ELF-1 (cell line): Measurements from ENCODE around the gene KAZN.
"Not testable (repeated sequence)": the region's sequence is repeated elsewhere in the genome, so short reads cannot be mapped to it uniquely, and the experiment has no call there.

Source experiments
- DNase-seq: peaks from one replicate; pipeline ENCODE4 v3.0.0-alpha.2; 2016; ENCODE audit warnings: low read depth, low spot score

The KAZN gene

DNA sequence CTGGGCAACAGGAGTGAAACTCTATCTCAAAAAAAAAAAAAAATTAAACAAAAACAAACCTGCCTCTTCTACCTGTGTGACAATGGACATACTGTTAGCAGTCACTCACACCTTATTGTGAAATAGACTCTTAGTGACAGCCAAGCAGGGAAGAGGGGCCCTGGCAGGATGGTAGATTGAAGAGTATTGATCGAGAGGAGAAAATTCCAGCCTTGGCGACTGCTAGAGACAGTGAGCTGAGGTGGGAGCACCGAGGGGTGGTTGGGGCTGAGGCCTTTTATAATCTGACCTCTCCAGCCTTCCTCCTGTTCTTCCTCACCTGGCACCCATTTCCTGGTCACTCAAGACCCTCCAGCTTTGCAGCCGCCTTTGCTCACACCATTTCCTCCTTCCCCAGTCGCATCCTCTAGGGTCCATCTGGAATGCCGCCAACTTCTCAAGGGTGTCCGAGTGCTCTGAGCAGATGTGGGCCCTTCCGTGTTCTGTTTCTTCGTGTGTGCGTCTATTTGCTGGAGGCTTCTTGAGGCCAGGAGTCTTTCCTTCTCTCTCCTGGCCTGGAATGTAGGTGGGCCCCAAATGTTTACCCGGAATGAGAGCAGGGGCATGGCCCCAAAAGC, 358.2 kb downstream of the KAZN start:
- no peak for DNase-seq

DNA sequence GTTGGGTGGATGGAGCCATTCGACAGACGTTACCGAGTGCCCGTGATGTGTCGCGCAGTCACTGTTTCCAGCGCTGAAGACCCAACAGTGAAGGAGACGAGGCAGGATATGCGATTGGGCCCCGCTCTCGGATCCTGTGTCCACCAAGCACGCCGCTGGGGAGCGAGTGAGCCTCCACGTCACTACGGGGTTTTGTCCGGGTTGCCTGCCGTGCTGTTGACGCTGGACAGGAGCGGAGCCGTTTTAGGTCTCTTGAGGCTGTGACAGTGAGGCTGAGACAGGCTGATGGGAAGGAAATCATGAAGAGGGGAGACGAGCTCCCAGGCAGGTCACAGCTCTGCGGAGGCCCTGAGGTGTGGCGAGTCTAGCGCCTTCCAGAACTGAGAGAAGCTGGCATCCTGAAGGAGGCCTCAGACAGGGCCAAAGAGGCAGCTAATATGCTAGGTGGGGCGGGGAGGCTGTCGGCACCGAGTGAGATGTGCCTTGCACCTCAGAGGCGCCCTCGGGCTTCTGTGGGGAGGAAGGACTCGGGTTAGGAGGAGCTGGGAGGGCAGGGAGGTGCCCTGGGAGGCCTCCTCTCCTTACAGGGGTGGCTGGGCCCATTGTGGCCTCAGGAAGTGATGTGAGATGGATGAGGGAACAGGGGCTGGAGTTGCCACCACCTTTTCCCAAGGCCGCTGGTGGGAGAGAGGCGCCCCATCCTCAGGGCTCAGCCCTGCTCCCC, 359.1 kb downstream of the KAZN start:
- no peak for DNase-seq

DNA sequence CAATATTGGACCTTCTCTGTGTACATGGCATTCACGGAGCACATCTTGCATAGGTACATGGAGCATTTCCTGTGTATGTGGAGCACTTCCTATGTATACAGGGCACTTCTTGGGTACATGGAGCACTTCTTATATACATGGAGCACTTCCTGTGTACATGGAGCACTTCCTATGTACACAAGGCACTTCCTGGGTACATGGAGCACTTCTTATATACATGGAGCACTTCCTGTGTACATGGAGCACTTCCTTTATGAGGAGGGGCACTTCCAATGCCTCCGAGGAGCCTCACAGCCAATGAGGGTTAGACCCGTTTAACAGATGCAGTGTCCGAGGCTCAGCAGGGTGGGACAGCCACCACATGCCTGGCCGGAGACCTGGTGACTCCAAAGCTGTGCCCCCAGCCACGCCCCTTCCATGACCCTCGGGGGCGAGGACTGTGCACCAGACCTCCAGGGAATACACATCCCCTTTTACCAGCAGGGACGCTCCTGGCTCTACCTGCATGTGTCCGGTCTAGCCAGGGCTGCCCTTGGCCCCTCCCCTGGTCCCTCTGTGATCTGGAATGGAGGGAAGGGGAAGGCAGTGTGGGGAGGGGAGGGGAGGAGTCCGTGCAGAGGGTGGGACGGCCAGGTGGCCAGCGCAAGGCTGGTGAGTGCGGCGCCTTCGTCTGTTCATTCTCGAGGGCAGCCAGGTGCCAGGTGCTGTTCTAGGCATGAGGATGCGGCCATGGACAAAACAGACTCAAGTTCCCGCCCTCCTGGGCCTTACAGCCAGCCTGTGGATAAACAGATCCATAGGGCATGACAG, 360.0 kb downstream of the KAZN start:
- no peak for DNase-seq

DNA sequence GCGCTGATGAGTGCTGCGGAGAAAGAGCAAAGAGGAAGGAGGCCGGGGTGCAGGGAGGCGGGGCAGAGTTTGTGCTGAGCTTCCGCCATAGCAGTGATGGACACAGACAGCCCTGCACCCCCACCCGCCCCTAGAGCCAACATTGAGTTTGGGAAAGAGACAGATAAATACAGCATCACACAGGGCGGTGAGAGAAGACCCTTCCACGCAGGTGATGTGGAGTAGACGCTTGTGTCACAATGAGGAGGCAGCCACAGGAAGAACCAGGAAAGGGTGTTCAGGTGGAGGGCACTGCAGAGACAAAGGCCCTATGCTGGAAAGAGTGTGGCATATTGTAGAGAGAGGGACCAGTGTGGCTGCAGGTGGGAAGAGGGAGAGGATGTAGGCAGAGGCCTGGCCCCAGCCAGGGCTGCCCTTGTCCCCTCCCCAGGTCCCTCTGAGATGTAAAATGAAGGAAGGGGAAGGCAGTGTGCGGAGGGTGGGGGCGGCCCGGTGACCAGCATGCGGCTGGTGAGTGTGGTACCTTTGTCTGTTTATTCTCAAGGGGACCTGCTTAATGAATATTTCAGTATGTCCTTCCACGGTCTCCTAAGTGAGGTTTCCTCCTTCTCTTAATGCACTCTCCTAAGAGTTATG, 360.7 kb downstream of the KAZN start:
- DNase-seq = no peak

DNA sequence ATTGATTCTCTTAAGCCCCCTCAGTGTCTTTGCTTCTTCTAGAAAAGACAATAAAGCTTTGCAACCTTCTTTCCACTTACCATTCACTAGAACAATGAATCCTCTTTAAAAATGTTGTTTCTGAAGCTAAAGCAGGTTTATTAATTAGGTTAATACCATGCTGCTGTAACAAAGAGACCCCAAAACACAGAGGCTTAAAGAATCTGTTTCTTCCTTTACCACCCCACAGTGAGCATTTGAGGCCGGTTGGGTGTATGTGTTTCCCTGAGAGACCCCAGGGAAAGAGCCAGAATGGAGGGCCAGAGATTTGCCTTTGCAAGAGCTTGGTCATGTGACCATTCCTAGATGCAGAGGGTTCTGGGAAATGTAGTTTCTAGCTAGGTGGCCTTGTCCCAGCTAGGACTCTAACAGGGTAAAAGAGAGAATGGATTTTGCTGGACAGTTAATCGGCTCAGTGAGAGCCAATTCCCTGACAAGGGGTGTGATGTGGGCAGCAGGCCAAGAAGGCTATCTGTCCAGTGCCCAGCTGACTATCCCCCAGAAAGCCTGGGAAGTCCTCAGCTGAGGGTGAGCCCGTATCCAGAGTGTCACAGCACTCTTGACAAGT, 363.3 kb downstream of the KAZN start:
- no peak for DNase-seq

DNA sequence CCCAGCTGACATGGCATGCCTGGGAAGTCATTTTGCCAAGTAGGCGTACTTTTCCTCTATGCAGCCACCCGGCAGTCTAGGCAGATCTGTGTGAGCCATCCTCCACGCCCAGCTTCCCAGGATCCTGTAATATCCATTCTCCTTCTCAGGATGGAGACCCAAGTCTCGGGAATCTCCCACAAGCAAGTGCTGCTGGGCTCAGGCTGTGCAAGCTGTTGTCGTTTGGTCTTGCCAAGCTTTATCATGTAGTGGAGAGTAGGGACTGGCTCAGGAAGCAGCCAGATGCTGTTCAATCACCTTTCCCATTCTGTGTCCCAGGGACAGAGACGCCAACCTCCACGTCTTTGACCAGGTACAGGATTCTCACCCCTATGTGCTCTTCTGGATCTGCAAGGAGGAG, 363.9 kb downstream of the KAZN start:
- no peak for DNase-seq

DNA sequence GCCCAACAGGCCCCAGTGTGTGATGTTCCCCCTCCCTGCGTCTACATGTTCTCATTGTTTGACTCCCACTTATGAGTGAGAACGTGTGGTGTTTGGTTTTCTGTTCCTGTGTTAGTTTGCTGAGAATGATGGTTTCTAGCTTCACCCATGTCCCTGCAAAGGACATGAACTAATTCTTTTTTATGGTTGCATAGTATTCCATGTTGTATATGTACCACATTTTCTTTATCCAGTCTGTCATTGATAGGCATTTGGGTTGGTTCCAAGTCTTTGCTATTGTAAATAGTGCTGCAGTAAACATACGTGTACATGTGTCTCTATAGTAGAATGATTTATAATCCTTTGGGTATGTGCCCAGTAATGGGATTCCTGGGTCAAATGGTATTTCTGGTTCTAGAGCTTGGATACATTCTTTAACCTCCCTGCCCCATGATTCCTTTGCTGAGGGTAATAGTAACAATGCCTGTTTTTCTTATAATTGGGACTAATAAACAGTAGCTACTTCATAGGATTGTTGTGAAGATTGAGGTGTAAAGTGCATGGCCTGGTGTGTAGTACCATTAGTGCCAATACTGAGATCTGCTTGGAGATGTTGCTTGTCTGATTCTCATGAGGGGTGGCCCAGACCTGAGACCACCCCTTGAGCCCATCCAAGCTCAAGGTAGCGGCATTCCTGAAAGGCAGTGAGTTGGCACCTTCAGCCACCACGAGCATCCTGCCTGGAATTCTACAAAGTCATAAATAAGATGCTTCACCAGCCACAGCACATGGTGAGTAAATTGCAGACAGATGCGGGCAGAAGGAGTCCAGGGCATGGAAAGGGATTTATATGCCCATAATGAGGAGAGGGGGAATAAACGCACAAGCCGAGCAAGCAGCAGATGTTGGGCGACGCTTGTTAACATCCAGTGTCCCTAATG, 365.6 kb downstream of the KAZN start:
- DNase-seq = not testable (repeated sequence)

DNA sequence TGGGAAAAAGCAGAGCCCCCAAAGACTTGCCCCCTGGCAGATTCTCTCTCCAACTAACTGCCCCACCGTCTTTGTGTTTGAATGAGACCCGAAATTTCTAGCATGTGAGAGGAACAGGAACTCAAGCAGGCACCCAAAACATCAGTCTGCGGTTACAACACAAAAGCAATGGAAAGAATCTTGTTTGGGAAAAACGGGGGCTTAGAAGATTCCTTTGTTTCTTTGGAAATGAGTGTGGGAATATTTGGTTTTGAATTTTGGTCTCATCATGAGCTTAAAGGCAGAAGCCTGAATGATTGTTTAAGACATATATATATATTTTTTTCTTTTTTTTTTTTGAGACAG, 366.2 kb downstream of the KAZN start:
- DNase-seq = no peak

DNA sequence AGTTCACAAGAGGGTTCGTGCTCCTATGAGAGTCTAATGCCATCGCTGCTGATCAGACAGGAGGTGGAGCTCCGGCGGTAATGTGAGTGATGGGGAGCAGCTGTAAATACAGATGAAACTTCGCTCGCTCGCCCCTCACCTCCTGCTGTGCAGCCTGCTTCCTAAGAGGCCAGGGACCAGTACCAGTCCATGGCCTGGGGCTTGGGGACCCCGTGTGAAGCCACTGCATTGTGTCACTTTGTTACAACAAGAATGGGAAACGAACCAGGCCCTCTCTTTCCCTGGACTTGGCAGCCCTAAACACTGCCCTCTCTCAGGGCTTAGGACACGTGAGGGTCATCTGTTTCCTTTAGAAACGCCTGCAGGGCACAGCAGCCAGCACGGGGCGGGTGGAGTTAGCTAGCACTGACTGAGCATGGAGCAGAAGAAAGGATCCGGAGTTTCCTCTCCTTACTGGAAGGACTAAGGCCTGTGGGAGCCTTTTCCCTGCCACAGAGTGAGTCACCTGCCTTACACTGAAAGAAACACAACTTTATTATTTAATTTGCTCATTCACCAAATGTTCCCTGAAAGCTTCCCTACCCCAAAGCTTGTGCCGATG, 369.9 kb downstream of the KAZN start:
- DNase-seq = peak; percentile 91

DNA sequence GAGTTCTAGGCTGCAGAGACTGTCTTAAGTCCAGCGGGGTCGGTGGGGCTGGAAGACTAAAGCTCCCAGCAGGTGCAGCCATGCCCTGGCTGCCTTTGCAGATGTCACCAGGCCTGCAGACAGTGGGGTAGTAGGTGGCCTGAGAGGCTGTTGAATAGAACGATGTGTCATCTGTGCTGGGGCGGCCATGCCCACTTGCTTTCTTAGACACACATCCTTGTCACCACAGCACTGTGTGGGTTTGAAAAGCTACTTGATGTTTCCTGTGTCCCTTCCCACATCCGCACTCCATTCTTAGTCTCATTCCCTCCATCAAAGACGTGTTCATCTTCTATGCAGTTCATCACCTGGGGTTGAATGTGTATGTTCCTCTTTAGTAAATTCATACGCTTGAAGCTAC, 370.5 kb downstream of the KAZN start:
- DNase-seq = no peak

DNA sequence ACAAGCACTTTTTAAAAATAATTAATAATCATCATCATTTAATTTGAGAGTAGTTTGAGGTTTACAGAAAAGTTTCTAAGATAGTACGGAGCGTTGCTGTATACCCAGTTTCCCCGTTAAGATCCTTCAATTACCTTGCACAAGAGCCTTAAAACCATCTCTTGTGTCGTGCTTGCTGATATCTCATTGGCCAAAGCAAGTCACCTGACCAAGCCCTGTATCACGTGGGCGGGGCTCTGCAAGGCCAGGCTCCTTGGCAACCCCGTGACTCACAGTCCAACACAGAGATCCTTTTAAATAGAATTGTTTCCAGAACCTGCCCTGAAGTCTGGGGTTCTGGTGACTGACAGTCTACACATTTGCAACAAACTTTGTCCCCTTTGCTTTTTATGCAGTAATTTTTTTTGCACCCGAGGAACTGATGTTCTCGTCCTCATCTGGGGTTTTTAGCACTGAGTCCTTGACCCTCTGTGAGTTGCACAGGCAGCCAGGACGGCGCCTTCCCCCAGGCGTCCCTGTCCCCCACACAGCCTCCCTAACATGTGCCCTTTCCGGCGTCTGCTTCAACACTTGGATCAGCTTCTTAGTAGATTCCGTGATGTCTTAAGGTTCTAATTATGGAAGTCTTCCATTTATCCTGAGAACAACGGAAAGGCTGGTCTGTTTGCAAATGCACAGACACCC, 371.8 kb downstream of the KAZN start:
- DNase-seq = peak; percentile 80

DNA sequence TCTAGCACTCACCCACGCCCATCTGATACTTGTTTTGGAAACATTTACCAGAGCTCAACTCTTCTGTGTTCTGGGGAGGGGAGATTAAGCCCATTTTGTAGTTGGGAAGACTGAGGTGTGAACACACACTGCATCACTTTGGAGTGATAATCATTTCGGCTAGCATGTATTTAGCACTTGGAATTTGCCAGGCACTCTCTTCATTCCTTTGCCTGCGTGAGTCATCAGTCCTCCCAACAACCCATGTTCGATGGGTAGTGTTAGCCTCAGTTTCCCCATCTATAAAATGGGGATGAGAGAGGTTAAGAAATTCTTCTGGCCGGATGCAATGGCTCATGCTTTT, 372.3 kb downstream of the KAZN start:
- DNase-seq = no peak

DNA sequence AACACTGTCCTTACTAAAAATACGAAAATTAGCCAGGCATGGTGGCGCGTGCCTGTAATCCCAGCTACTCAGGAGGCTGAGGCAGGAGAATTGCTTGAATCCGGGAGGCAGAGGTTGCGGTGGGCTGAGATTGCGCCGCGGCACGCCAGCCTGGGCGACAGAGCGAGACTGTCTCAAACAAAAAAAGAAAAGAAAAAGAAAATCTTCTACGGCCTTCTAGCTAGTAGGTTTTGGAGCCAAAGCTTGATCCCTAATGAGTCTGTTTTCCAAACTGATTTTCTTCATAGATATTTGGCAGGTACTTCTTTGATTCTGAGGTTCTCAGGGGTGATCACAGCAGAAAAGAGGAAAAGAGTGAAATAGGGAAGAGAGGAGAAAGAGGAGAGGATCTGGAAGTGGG, 372.7 kb downstream of the KAZN start:
- DNase-seq = no peak

DNA sequence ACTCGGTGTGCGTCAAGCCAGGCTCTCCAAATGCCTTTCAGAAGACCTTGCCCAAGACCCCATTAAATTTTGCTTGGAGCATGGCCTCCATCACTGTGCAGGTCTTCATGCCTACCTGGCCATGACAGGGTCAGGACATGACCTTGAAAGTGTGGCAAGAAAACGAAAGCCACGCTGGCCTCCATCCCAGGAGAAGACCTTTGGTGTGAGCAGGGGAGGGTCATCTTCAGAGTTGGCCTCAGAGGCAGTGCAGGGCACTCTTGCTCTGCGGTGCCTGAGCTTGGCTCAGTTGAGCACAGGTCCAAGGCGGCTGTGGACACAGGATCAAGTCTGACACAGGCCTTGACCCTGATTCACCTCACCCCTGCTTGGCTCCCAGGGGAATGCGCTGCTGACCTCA, 373.6 kb downstream of the KAZN start:
- DNase-seq = no peak

DNA sequence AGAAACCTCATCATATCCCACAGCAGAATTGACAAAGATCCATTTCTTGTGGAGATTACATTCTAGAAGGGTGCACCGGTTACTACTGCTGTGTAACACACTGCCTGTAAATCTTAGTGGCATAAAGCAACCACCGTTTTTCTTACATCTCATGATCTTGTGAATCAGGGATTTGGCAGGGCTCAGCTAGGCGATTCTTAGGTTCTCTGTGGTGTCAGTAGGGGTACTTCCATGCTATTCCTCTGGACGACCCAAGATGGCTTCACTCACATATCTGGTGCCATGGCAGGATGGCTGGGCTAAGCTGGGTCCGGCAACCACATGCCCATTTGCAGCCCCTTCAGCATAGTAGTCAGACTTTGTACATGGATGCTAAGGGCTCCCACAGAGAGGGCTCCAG, 375.3 kb downstream of the KAZN start:
- DNase-seq = no peak

DNA sequence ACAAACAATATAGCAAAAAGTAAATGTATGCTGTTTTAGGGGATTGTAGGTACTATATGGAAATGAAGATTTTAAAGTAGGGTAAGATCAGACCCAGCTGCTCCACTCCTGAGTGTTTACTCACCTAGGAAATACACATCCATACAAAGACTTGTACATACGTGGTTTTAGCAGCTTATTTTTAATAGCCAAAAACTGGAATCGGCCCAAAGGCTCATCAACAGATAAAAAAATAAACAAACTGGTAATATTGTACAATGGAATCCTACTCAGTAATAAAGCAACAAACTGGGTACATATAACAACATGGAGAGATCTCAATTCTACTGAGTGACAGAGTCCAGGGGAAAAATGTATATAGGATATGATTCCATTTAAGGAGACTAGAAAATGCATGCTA, 375.9 kb downstream of the KAZN start:
- no peak for DNase-seq

DNA sequence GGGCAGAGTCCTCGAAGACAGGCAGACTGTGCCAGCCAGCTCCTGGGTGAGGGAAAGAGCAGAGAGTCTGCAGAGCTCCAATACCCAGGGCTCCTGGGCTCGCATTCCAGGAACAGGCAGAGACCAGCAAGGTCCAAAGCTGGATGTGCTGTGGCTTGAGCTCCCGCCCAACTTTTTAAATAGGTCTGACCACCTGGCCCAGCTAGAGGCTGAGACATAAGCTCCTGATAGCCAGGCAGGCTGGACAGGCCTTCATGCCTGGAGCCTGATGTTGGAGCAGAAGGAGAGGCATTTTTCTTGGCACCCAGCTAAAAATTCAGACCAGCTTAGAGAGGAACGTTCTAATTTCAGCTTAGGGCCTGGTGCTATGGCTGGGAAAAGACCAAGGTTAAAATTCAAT, 376.6 kb downstream of the KAZN start:
- no peak for DNase-seq

DNA sequence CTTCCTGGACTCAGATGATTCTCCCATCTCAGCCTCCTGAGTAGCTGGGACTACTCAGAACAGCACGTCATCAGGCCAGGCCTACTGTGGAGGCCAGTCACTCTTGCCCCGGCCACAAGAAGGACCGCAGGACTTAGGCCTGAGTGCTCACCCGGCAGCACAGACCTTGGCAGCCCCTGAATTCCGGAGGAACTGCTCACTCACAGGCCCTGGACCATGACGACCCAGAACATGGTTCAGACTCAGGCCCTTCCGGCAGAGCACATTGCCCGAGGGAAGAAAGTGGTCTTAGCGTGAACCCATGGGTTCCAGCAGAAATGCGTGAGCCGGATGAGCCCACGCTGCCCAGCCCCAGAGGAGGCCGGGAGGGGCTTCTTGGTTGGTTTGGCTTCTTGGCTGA, 377.8 kb downstream of the KAZN start:
- DNase-seq = no peak

DNA sequence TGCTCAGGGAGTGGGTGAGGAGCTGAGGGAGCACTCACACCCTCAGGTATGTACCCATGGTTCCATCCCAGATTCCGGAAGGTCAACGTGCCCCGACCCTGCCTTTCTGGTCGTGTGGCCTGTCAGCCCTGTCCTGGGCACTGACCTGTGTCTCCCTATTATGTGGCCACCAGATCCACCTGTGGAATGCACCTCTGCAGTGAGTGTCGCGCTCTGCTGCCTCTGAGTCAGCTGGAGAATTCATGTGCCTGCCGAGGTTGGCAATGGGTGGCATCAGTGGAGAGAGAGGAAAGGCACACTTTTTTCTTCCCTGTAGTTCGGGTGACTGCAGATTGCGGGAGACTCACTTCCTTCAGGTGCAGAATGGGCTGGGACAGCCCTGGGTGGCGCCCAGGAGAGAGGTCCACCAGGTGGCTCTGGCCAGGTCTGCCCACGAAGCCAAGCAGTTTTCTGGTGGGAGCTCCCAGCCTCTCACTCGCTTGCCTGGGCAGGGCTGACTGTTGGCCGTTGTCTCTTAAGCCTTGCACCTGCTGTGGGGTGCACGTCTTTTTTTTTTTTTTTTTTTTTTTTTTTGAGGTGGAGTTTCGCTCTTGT, 378.9 kb downstream of the KAZN start:
- no peak for DNase-seq
